Urinary bladder (tissue), 4 donors: ENCODE data around the gene FAT2. TPM values are rescaled to one million over a fixed set of nuclear protein-coding genes. Genes with fewer than 3 reads are reported as not detected.

Experiments used
- DNase-seq: peaks from one replicate; pipeline ENCODE4 v3.0.0-alpha.2; 2015; ENCODE audit errors: extremely low spot score
- H3K27ac ChIP-seq: one replicate; pipeline ENCODE4 v1.5.1; 2013; ENCODE audit warnings: low read depth, mild to moderate bottlenecking, moderate library complexity
- H3K36me3 ChIP-seq: one replicate; pipeline ENCODE4 v1.6.1; 2013; ENCODE audit warnings: mild to moderate bottlenecking, moderate library complexity; ENCODE audit not compliant: insufficient read depth
- H3K4me1 ChIP-seq: one replicate; pipeline ENCODE4 v1.6.1; 2013; ENCODE audit warnings: mild to moderate bottlenecking, moderate library complexity; ENCODE audit not compliant: insufficient read depth
- H3K4me3 ChIP-seq: one replicate; pipeline ENCODE4 v1.5.1; 2013; ENCODE audit warnings: low read depth, low read length
- WGBS: extraction: QIAGEN DNeasy Blood & Tissue Kit; methylation state at CpG from one replicate; pipeline ENCODE4 v1.1.7; 2013; 5-methylcytosine and 5-hydroxymethylcytosine counted together
- polyA plus RNA-seq: library from polyadenylated mRNA; stranded (reverse); fragments of 200-250 nt; gene quantifications from one replicate; pipeline ENCODE4 v1.2.3, GENCODE V29; 2013
- total RNA-seq: library from RNA; depleted of rRNA; stranded (reverse); fragments of >200 nt; gene quantifications from one replicate; pipeline ENCODE4 v1.2.3, GENCODE V29; 2014
- donor health status: healthy with polysubstance abuse.
- donor health status: healthy.

The FAT2 gene
- total and polyA plus RNA-seq, 2 donors: 2.7 to 5.0 TPM

DNA sequence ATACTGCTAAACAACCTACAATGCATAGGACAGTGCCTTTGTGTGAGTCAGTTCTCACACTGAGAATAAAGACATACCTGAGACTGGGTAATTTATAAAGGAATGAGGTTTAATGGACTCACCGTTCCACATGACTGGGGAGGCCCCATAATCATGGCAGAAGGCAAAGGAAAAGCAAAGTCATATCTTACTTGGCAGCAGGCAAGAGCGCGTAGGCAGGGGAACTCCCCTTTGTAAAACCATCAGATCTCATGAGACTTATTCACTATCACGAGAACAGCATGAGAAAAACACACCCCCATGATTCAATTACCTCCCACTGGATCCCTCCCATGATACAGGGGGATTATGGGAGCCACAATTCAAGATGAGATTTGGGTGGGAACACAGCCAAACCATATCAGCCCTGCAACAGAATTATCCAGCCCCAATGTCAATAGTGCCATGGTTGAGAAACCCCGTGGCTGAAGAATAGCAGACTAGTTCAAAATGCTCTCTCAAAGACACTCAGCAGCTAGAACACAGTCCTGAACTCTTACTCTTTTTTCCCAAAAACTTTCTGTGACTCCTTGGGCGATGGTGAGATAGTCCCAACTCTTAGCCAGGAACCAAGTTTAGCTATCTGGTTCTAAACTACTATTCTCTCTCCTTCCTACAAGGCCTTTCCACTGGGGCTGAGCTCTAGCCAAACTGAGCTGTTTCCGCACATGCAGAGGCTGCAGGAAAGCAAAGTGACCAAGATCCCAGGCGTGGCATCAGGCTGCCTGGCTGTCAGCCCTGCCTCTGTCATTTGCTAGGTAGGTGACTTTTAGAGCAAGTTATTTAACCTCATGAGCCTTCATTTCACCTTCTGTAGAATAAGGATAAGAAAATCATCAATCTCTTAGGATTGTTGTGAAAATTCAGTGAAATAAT is 21.7 kb downstream of the FAT2 start:
- H3K4me1 ChIP-seq: no peaks in the 10 kb centered on the region
- no peak overlapping the region for H3K27ac ChIP-seq
- WGBS: 69% methylated on average over 8 of the region's 8 CpGs
- H3K36me3 ChIP-seq: no peaks in the 10 kb centered on the region
- no peak for DNase-seq
- no peak overlapping the region for H3K4me3 ChIP-seq

DNA sequence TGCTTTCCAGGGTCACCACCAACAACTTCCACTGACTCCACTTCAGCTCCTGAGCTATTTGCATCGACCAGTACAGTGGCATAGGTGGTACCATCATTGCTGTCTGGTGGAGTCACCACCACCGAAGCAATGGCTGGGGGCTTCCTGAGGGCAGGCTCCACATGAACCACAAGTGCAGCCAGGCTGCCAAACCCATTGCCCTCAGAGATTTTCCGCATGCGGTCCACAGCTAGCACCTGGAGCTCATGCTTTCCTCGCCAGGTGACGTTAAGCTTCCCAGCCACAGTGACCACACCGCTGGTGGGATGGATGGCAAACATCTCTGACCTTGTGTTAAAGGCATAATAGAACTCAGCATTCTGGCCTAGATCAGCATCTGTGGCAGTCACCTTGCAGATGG is 23.1 kb downstream of the FAT2 start:
- no peak for DNase-seq
- Histone ChIP-seq H3K4me1 (no peaks in the 10 kb centered on the region), H3K36me3 (no peaks in the 10 kb centered on the region), H3K27ac (no peak overlapping the region), H3K4me3 (no peak overlapping the region)
- 86% methylated on average over 7 of the region's 7 CpGs for WGBS

- no peaks in the 10 kb centered on the region for H3K36me3 ChIP-seq
- H3K27ac ChIP-seq: no peak overlapping the region
- no peaks in the 10 kb centered on the region for H3K4me1 ChIP-seq
- no peak overlapping the region for H3K4me3 ChIP-seq
- no peak for DNase-seq
- 95% methylated on average over 11 of the region's 11 CpGs for WGBS
Observed at GRCh38 chr5:151565971-151566370, 25.2 kb downstream of the FAT2 start.

GRCh38 chr5:151562019-151562707 is 29.0 kb downstream of the FAT2 start:
- Histone ChIP-seq H3K4me1 (no peaks in the 10 kb centered on the region), H3K27ac (no peak overlapping the region), H3K4me3 (no peak overlapping the region), H3K36me3 (no peaks in the 10 kb centered on the region)
- 67% methylated on average over 8 of the region's 8 CpGs for WGBS
- no peak for DNase-seq

DNA sequence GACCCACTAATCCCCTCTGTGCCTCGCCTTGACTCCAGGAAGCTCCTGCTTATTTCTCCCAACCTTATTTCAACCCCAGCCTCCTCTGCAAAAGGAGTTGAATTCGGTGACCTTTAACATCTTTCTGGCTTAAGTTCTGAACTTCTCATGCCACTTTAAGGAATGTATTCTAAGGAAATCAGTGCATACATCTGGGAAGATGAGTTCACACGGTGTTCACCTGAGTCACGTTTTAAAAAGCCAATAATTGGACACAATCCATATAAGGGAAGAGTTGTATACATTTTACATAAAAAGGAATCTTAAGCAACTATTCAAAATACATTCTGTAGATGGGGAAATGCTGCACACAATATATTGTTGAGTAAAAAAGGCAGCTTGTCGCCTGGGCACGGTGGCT is 33.2 kb downstream of the FAT2 start:
- H3K4me3 ChIP-seq: no peak overlapping the region
- H3K27ac ChIP-seq: no peak overlapping the region
- WGBS: 77% methylated on average over 6 of the region's 6 CpGs
- no peak for DNase-seq
- H3K4me1 ChIP-seq: no peaks in the 10 kb centered on the region
- no peaks in the 10 kb centered on the region for H3K36me3 ChIP-seq

GRCh38 chr5:151557466-151557865 is 33.7 kb downstream of the FAT2 start:
- no peak overlapping the region for H3K27ac ChIP-seq
- no peaks in the 10 kb centered on the region for H3K36me3 ChIP-seq
- no peak for DNase-seq
- 84% methylated on average over 1 of the region's 1 CpG for WGBS
- H3K4me1 ChIP-seq: no peaks in the 10 kb centered on the region
- H3K4me3 ChIP-seq: no peak overlapping the region

DNA sequence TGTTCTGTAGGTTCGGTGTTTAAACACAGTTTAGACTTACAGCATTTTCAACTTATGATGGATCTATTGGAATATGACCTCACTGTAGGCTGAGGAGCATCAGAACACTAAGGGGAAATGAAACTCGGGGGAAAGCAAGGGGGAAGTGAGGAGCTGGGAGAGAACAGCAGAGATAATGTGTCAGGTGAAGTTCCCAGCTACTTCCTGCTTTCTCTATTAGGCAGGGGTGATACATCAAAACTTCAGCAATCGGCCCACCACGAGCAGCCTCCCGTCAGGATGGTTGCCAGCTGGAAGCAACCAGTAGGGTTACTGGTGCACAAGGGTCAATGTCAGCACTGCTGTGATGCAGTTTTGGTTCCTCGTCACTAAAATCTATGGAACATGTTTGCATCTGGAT is 34.3 kb downstream of the FAT2 start:
- WGBS: 65% methylated on average over 6 of the region's 6 CpGs
- no peak overlapping the region for H3K27ac ChIP-seq
- no peaks in the 10 kb centered on the region for H3K4me1 ChIP-seq
- no peaks in the 10 kb centered on the region for H3K36me3 ChIP-seq
- no peak overlapping the region for H3K4me3 ChIP-seq
- DNase-seq: no peak

GRCh38 chr5:151555760-151556576 is 35.2 kb downstream of the FAT2 start:
- WGBS: 79% methylated on average over 4 of the region's 4 CpGs
- no peaks in the 10 kb centered on the region for H3K36me3 ChIP-seq
- no peak overlapping the region for H3K27ac ChIP-seq
- DNase-seq: no peak
- H3K4me1 ChIP-seq: no peaks in the 10 kb centered on the region
- H3K4me3 ChIP-seq: no peak overlapping the region

DNA sequence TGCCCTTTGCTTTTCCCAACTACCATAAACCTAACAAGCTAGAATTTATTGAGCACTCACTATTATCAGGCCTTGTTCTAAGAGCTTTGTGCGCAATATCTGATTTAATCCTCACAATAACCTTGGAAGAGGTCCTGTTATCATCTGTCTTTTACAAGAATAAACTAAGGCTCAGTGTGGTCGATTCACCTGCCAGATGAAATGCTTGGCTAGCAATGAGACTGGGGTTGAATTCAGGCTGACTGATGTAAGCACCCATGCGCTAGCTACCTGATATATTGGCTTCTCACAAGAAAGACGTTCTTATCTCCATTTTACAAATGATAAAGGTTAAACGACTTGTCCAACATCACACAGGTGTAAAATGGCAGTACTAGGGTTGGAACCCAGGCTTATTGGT is 37.4 kb downstream of the FAT2 start:
- H3K4me1 ChIP-seq: no peaks in the 10 kb centered on the region
- H3K4me3 ChIP-seq: no peak overlapping the region
- WGBS: 60% methylated on average over 5 of the region's 5 CpGs
- DNase-seq: no peak
- H3K36me3 ChIP-seq: no peaks in the 10 kb centered on the region
- no peak overlapping the region for H3K27ac ChIP-seq

GRCh38 chr5:151553130-151553670 is 37.9 kb downstream of the FAT2 start:
- Histone ChIP-seq H3K4me1 (no peaks in the 10 kb centered on the region), H3K27ac (no peak overlapping the region), H3K4me3 (no peak overlapping the region), H3K36me3 (no peaks in the 10 kb centered on the region)
- 92% methylated on average over 10 of the region's 10 CpGs for WGBS
- DNase-seq: no peak

DNA sequence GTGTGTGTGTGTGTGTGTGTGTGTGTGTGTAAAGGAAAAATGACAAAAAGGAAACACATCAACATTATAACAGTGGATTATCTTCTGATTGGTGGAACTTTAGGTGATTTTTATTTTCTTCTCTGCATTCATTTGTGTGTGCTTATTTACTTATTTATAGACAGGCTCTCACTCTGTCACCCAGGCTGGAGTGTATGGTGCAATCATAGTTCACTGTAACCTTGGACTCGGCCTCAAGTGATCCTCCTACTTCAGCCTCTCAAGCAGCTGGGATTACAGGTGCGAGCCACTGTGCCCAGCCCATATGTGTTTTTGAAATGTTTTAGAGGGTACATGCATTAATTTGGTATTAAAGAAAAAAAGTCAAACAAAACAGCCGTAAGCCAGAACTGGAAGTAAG is 39.1 kb downstream of the FAT2 start:
- H3K27ac ChIP-seq: no peak overlapping the region
- H3K4me3 ChIP-seq: no peak overlapping the region
- H3K36me3 ChIP-seq: no peaks in the 10 kb centered on the region
- no peak for DNase-seq
- 91% methylated on average over 3 of the region's 3 CpGs for WGBS
- no peaks in the 10 kb centered on the region for H3K4me1 ChIP-seq

DNA sequence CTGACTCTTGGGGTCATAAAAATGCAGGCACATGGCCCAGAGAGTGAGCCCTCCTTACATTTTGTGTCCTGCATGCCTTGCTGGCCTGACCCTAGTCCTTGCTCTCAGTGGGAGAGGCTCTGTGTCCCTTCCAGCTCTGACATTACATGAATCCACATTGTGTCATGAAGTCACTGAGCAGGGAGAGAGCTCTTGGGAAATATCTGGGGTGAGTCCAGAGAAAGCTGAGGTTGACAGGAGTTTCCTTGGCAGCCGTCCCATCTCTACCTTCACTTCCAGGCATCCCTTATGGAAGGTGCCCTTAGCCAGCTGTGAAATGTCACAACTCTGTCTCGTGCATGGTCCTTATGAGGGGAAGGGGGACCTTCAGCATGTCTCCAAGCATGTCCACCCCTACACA is 41.0 kb downstream of the FAT2 start:
- H3K36me3 ChIP-seq: no peaks in the 10 kb centered on the region
- H3K4me3 ChIP-seq: no peak overlapping the region
- DNase-seq: no peak
- WGBS: 65% methylated on average over 2 of the region's 2 CpGs
- no peak overlapping the region for H3K27ac ChIP-seq
- no peaks in the 10 kb centered on the region for H3K4me1 ChIP-seq

DNA sequence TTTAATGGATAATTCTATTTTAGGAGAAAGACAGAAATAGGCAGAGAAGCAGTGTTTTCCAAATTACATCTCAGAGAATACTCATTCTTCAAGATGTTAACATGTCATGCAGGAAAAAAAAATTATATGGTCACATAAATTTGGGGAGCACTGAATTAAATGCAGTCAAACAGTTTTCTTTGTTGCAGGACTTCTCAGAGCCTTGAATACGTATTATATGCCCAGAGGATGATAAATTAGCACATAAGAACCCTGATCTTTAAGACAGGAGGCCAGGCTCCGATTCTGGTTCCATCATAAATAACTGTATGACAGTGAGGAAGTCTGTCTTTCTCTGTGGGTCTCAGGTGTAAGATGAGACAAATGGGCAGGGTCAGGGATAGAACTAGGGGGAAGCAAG is 41.4 kb downstream of the FAT2 start:
- no peaks in the 10 kb centered on the region for H3K36me3 ChIP-seq
- no peaks in the 10 kb centered on the region for H3K4me1 ChIP-seq
- no peak overlapping the region for H3K4me3 ChIP-seq
- WGBS: 74% methylated on average over 2 of the region's 2 CpGs
- no peak for DNase-seq
- no peak overlapping the region for H3K27ac ChIP-seq
